HAP-1 (cell line): ENCODE measurements around the gene PNPLA1.
"Not testable (repeated sequence)": the region's sequence is repeated elsewhere in the genome, so short reads cannot be mapped to it uniquely, and the experiment has no call there.

Source experiments
- DNase-seq, 2 experiments: peaks; one replicate each; pipeline ENCODE4 v3.0.0-alpha.2; 2016 to 2020; ENCODE audit warnings: low spot score in 2 of 2
- H3K27me3 ChIP-seq: fragments of 250-450 bp; sonication (Bioruptor Pico); 2 replicates; pipeline ENCODE4 v1.5.1; 2020; ENCODE audit warnings: low read depth, mild to moderate bottlenecking, moderate library complexity
- H3K36me3 ChIP-seq: fragments of 250-450 bp; sonication (Bioruptor Pico); replicated peaks from 2 replicates; pipeline ENCODE4 v1.5.1; 2020; ENCODE audit warnings: mild to moderate bottlenecking
- H3K4me1 ChIP-seq: fragments of 250-450 bp; sonication (Bioruptor Pico); 2 replicates; pipeline ENCODE4 v1.5.1; 2020; ENCODE audit warnings: mild to moderate bottlenecking
- H3K4me3 ChIP-seq: fragments of 250-450 bp; sonication (Bioruptor Pico); 2 replicates; pipeline ENCODE4 v1.5.1; 2020; ENCODE audit warnings: mild to moderate bottlenecking, moderate library complexity
- H3K9me3 ChIP-seq: fragments of 250-450 bp; sonication (Bioruptor Pico); 2 replicates; pipeline ENCODE4 v1.5.1; 2020; ENCODE audit warnings: mild to moderate bottlenecking, moderate library complexity
- in situ Hi-C: fragments of 300-500 bp; cut with MboI; formaldehyde crosslinking; loops from 3 replicates; pipeline ENCODE4 v1.14.3; 2020; ENCODE audit warnings: low sequenced_read_pairs, inconsistent platforms, mixed read lengths

Gene PNPLA1

GRCh38 chr6:36333931-36334725 is 64.3 kb downstream of the PNPLA1 start:
- H3K36me3 ChIP-seq: no peaks in the 10 kb centered on the region
- H3K4me1 ChIP-seq: no peaks in the 10 kb centered on the region
- H3K9me3 ChIP-seq: no peaks in the 10 kb centered on the region
- H3K27me3 ChIP-seq: no peaks in the 10 kb centered on the region
- in situ Hi-C loops: no loop called here
- no peak overlapping the region for H3K4me3 ChIP-seq
- no peak for DNase-seq

- in situ Hi-C loops: no loop called here
- no peak for DNase-seq
- Histone ChIP-seq H3K27me3 (no peaks in the 10 kb centered on the region), H3K4me1 (no peaks in the 10 kb centered on the region), H3K9me3 (no peaks in the 10 kb centered on the region), H3K36me3 (no peaks in the 10 kb centered on the region), H3K4me3 (no peak overlapping the region)
Measured at GRCh38 chr6:36334832-36335459, 65.1 kb downstream of the PNPLA1 start.

DNA sequence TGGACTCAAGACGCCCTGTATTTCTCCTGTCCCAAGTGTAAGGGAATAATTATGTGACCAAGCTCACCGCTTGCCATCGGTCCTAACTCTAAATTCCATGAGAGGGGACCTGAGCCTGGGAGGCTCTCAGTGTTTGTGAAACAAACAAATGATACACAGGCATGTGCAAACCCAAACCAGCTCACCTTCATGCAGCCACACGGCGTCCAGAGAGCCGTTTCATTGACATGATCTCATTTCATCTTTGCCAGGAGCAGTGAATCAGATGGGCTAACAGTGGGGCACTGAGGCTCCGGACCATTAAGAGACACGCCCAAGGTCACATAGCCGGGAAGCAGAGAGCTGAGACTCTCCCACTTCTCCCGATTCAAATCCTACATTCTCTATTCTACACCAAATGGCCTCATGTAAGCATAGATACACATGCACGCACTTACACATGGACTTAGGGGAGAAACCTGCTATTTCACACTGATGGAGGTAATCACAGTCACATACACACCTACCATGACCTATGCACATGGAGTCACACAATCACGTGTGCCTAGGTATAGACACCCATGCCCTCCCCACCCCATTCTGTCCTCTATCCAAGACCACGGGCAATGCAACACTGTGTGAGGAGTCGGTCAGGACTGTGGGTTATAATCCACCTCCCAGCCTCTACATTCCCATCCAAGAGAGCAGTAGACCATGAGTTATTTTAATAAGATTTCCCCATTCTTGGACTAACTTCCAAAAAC is 65.8 kb downstream of the PNPLA1 start:
- no peak for DNase-seq
- in situ Hi-C loops: no loop called here
- H3K9me3 ChIP-seq: no peaks in the 10 kb centered on the region

DNA sequence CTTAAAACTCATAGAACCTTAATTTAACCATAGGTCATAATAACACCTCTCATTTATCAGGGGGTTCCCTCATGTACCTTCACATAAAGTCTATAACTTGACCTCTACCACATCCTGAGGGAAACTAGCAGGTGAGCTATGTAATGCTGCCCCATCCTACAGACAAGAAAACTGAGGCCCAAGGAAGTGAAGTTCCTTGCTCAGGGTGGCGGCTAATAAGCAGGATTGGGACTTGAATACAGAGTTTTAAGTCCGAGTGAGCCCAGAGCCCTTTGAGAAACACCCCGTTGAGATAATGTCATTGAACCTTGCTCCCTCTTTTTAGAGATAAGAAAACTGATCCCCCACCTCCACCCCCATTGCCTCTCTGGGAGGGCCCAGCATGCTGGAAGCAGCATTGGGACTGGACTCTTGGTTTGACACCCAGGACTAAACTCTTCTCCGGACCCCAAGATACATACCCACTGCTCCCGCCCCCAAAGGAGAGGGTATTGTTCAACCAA is 66.4 kb downstream of the PNPLA1 start:
- no peak for DNase-seq
- no peaks in the 10 kb centered on the region for H3K36me3 ChIP-seq
- in situ Hi-C loops: no loop called here
- H3K9me3 ChIP-seq: no peaks in the 10 kb centered on the region
- H3K27me3 ChIP-seq: no peaks in the 10 kb centered on the region
- no peak overlapping the region for H3K4me3 ChIP-seq
- peaks cover 6% of the 10 kb centered on the region for H3K4me1 ChIP-seq

More for the DNA sequence above, 65.8 kb downstream of the PNPLA1 start:
- no peaks in the 10 kb centered on the region for H3K36me3 ChIP-seq
- peaks cover 4% of the 10 kb centered on the region for H3K4me1 ChIP-seq
- H3K4me3 ChIP-seq: no peak overlapping the region
- no peaks in the 10 kb centered on the region for H3K27me3 ChIP-seq

DNA sequence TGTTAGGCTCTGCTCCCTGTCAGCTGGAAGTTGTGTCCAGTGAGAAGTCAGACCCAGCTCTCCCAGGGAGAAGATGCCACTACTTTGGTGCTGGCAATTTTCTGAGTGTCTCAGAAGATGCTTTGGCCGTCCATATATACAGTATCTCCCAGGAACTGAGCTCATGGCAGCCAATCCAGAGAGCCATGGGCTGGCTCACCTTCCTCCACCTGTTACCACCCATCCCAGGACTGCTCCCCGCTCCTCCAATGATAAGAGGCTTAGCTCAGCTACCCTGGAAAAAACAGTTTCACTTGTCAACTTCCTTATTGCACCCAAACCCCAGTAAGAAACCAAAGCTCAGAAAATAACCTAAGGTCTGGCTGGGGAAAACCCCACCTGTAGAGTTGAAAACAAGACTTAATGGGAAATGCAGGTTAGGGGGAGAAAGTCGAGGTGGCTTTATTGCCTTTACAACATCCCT is 67.0 kb downstream of the PNPLA1 start, which contains the start of gene BNIP5:
BNIP5 (minus strand) TSS at position 110 of the 463 bp plus-strand sequence. CDS start 6,198 bp downstream, outside the sequence.
- Histone ChIP-seq H3K4me3 (no peak within 1 kb of the TSS), H3K36me3 (no peaks in the 10 kb centered on the region), H3K4me1 (peaks cover 6% of the 10 kb centered on the region), H3K27me3 (no peaks in the 10 kb centered on the region), H3K9me3 (no peaks in the 10 kb centered on the region)
- in situ Hi-C loops: no loop called here
- DNase-seq: no peak

DNA sequence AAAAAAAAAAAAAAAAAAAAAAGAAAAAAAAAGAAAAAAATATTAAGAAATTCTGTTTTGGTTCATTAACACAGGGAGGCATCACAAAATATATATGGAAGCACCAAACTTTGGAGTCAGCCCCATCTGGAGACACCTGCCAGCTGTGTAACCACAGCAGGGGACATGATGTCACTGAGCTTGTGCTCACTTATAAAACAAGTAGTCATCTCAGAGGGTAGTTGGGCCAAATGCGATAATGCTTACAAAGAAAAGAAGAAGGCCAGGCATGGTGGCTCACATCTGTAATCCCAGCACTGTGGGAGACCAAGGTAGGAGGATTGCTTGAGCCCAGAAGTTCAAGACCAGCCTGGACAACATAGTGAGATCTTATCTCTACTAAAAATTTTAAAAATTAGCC is 68.0 kb downstream of the PNPLA1 start:
- in situ Hi-C loops: no loop called here
- Histone ChIP-seq H3K9me3 (no peaks in the 10 kb centered on the region), H3K27me3 (no peaks in the 10 kb centered on the region), H3K4me1 (peaks cover 6% of the 10 kb centered on the region), H3K36me3 (no peaks in the 10 kb centered on the region), H3K4me3 (no peak overlapping the region)
- DNase-seq: no peak

DNA sequence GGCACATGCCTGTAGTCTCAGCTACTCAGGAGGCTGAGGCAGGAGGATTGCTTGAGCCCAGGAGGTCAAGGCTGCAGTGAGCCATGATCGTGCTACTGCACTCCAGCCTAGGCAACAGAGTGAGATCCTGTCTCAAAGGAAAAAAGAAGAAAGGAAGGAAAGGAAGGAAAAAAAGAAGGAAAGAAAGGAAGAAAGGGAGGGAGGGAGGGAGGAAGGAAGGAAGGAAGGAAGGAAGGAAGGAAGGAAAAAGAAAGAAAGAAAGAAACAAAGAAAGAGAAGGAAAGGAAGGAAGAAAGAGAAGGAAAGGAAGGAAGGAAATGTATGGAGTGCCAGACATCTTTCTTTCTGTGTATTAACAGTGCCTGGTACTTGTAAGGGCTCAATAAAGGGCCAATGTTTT is 68.4 kb downstream of the PNPLA1 start:
- H3K4me1 ChIP-seq, in situ Hi-C loops, H3K9me3 ChIP-seq, H3K27me3 ChIP-seq, H3K36me3 ChIP-seq, H3K4me3 ChIP-seq, DNase-seq: not testable (repeated sequence)

- Histone ChIP-seq H3K9me3 (no peaks in the 10 kb centered on the region), H3K4me1 (peaks cover 6% of the 10 kb centered on the region), H3K36me3 (no peaks in the 10 kb centered on the region), H3K4me3 (no peak overlapping the region), H3K27me3 (no peaks in the 10 kb centered on the region)
- in situ Hi-C loops: no loop called here
- DNase-seq: no peak
Measured at GRCh38 chr6:36339146-36339545, 69.3 kb downstream of the PNPLA1 start.

GRCh38 chr6:36340306-36340617 is 70.4 kb downstream of the PNPLA1 start:
- H3K36me3 ChIP-seq: no peaks in the 10 kb centered on the region
- DNase-seq: no peak
- in situ Hi-C loops: no loop called here
- no peaks in the 10 kb centered on the region for H3K9me3 ChIP-seq
- no peaks in the 10 kb centered on the region for H3K27me3 ChIP-seq
- peaks cover 6% of the 10 kb centered on the region for H3K4me1 ChIP-seq
- no peak overlapping the region for H3K4me3 ChIP-seq

DNA sequence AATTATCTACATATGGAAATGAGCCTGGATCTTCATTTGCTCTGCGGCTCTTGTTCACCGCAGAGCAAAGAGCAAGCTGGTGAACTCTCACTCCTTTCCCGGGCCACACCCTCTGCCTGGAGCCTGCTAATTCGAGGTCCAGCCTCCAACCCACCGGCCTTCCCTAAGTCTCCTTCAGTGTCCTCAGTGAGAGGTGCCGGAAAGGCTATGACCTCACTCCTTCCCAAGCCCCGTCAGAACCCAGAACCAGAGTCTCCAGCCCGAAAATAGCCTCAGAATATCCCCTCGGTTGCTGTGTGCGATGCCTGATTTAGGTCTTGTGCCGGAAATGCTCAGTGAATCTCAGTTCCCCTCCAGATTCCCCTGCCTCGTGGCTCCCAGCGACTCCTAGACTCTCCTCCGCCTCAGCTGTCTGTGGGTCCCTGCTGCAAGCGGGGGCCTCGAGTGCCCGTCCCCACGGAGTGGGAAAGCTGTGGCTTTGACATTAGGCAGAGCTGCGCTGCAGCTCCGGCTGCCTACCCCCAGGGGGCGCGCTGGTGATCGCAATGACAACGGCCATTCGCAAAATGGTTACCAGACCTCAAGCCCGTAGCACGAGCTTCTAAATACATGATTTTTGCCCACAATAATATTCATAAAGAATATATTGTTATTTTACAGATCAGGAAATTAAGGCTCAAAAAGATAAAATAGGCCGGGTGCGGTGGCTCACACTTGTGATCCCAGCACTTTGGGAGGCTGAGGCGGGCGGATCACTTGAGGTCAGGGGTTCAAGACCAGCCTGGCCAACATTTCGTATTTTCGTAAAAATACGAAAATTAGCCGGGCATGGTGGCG is 71.0 kb downstream of the PNPLA1 start:
- H3K9me3 ChIP-seq: no peaks in the 10 kb centered on the region
- H3K4me3 ChIP-seq: no peak overlapping the region
- H3K27me3 ChIP-seq: no peaks in the 10 kb centered on the region
- no peaks in the 10 kb centered on the region for H3K36me3 ChIP-seq
- in situ Hi-C loops: no loop called here
- peak; percentile 64 to 87 for DNase-seq
- peaks cover 6% of the 10 kb centered on the region for H3K4me1 ChIP-seq

- no peak overlapping the region for H3K4me3 ChIP-seq
- no peak for DNase-seq
- H3K36me3 ChIP-seq: no peaks in the 10 kb centered on the region
- no peaks in the 10 kb centered on the region for H3K9me3 ChIP-seq
- in situ Hi-C loops: no loop called here
- H3K27me3 ChIP-seq: no peaks in the 10 kb centered on the region
- peaks cover 6% of the 10 kb centered on the region for H3K4me1 ChIP-seq
Measured at GRCh38 chr6:36343109-36343680, 73.3 kb downstream of the PNPLA1 start.

GRCh38 chr6:36345681-36346466 is 76.0 kb downstream of the PNPLA1 start:
- no peaks in the 10 kb centered on the region for H3K36me3 ChIP-seq
- DNase-seq: peak in 1 of 2 experiments; percentile 36
- no peak overlapping the region for H3K4me3 ChIP-seq
- no peaks in the 10 kb centered on the region for H3K9me3 ChIP-seq
- H3K4me1 ChIP-seq: no peaks in the 10 kb centered on the region; the same call in 1 of the 2 replicates
- no peaks in the 10 kb centered on the region for H3K27me3 ChIP-seq
- in situ Hi-C loops: no loop called here
